Chondrocyte (in vitro differentiated cells): ENCODE results near the gene MTFR1L. TPM values are rescaled to one million over a fixed set of nuclear protein-coding genes. Genes with fewer than 3 reads are reported as not detected.

Experiments used
- DNase-seq: peaks from one replicate; pipeline ENCODE4 v3.0.0; 2021; ENCODE audit warnings: mixed read lengths, low spot score
- H3K27ac Mint-ChIP-seq: one replicate; pipeline ENCODE4 v1.8.0; 2021; ENCODE audit warnings: mild to moderate bottlenecking, moderate library complexity, mixed read lengths; ENCODE audit not compliant: unreplicated experiment
- H3K27me3 Mint-ChIP-seq: 2 replicates; pipeline ENCODE4 v1.8.0; 2021; ENCODE audit warnings: low read depth, mixed read lengths
- H3K36me3 Mint-ChIP-seq: 2 replicates; pipeline ENCODE4 v1.8.0; 2021; ENCODE audit warnings: low read depth, mixed read lengths
- H3K4me1 Mint-ChIP-seq: 2 replicates; pipeline ENCODE4 v1.8.0; 2021; ENCODE audit warnings: low read depth, mild to moderate bottlenecking, mixed read lengths
- H3K4me3 Mint-ChIP-seq: one replicate; pipeline ENCODE4 v1.8.0; 2021; ENCODE audit warnings: mild to moderate bottlenecking, moderate library complexity, mixed read lengths; ENCODE audit not compliant: unreplicated experiment
- H3K9me3 Mint-ChIP-seq: 2 replicates; pipeline ENCODE4 v1.8.0; 2021; ENCODE audit warnings: low read depth, mixed read lengths
- CTCF ChIP-seq: fragments of 200-600 bp; sonication (generic); IDR thresholded peaks from 2 replicates; pipeline ENCODE4 v1.5.0; 2021; ENCODE audit warnings: antibody characterized with exemption, mild to moderate bottlenecking, moderate library complexity
- total RNA-seq: library from RNA; stranded (reverse); gene quantifications from 3 replicates; pipeline ENCODE4 v1.2.1, GENCODE V29; 2021

Gene MTFR1L
- total RNA-seq, 1 donor from 2014 or later = 51.2 TPM

GRCh38 chr1:25779894-25780293 is 39.9 kb upstream of the MTFR1L start:
- no peak for TF ChIP-seq CTCF
- Mint-ChIP-seq H3K4me1 (peaks cover 18% of the 10 kb centered on the region), H3K36me3 (peaks cover 4% of the 10 kb centered on the region), H3K27ac (no peak overlapping the region), H3K4me3 (no peak overlapping the region), H3K27me3 (no peaks in the 10 kb centered on the region), H3K9me3 (no peaks in the 10 kb centered on the region)
- no peak for DNase-seq

- DNase-seq = no peak
- no peak overlapping the region for H3K4me3 Mint-ChIP-seq
- no peaks in the 10 kb centered on the region for H3K27me3 Mint-ChIP-seq
- no peaks in the 10 kb centered on the region for H3K9me3 Mint-ChIP-seq
- H3K4me1 Mint-ChIP-seq = peaks cover 15% of the 10 kb centered on the region
- peaks cover 2% of the 10 kb centered on the region for H3K36me3 Mint-ChIP-seq
- H3K27ac Mint-ChIP-seq = no peak overlapping the region
- no peak for TF ChIP-seq CTCF
These were observed 39.2 kb upstream of the MTFR1L start for GRCh38 chr1:25780318-25781129.

GRCh38 chr1:25781130-25781433 is 38.7 kb upstream of the MTFR1L start:
- H3K36me3 Mint-ChIP-seq = peaks cover 2% of the 10 kb centered on the region
- no peak overlapping the region for H3K27ac Mint-ChIP-seq
- no peaks in the 10 kb centered on the region for H3K9me3 Mint-ChIP-seq
- no peaks in the 10 kb centered on the region for H3K27me3 Mint-ChIP-seq
- H3K4me1 Mint-ChIP-seq = peaks cover 17% of the 10 kb centered on the region
- no peak for DNase-seq
- TF ChIP-seq CTCF = no peak
- H3K4me3 Mint-ChIP-seq = no peak overlapping the region

- Mint-ChIP-seq H3K9me3 (no peaks in the 10 kb centered on the region), H3K4me3 (no peak overlapping the region), H3K4me1 (peaks cover 31% of the 10 kb centered on the region), H3K27me3 (no peaks in the 10 kb centered on the region), H3K36me3 (peaks cover 2% of the 10 kb centered on the region), H3K27ac (no peak overlapping the region)
- DNase-seq = no peak
- TF ChIP-seq CTCF = no peak
These were observed 37.0 kb upstream of the MTFR1L start for GRCh38 chr1:25782608-25783201.

GRCh38 chr1:25784575-25785051 is 35.1 kb upstream of the MTFR1L start:
- no peaks in the 10 kb centered on the region for H3K9me3 Mint-ChIP-seq
- no peaks in the 10 kb centered on the region for H3K27me3 Mint-ChIP-seq
- H3K36me3 Mint-ChIP-seq = no peaks in the 10 kb centered on the region
- no peak overlapping the region for H3K4me3 Mint-ChIP-seq
- H3K27ac Mint-ChIP-seq = no peak overlapping the region
- peaks cover 37% of the 10 kb centered on the region for H3K4me1 Mint-ChIP-seq
- DNase-seq = no peak
- TF ChIP-seq CTCF = no peak
